A673 (cell line): ENCODE data around the gene CXorf66. TPM values are rescaled to one million over a fixed set of nuclear protein-coding genes. Genes with fewer than 3 reads are reported as not detected.

ENCODE experiments used
- BruUV-seq: library from RNA; stranded (reverse); fragments of 400-500 nt; replicated peaks from 2 replicates; lab custom pipeline; 2021; lab: Mats Ljungman, UMichigan
- CTCF ChIA-PET: fragments of 300-600 bp; sonication (Branson Sonifier 250); formaldehyde crosslinking; loops from one replicate; lab custom pipeline; 2022; ENCODE audit warnings: antibody characterized with exemption; lab: Charles Lee
- POLR2A ChIA-PET: fragments of 300-600 bp; sonication (Branson Sonifier 250); formaldehyde crosslinking; loops from one replicate; lab custom pipeline; 2022; ENCODE audit warnings: antibody characterized with exemption; ENCODE audit not compliant: low non-redundant PET; lab: Charles Lee
- DNase-seq: peaks from one replicate; pipeline ENCODE4 v3.0.0-alpha.2; 2015; ENCODE audit warnings: low spot score
- H3K27ac ChIP-seq: fragments of 200-600 bp; sonication (generic); 2 replicates; pipeline ENCODE4 v1.5.1; 2016; ENCODE audit warnings: mixed run types, low read depth, mild to moderate bottlenecking, mixed read lengths, antibody characterized with exemption, low read length; ENCODE audit not compliant: poor library complexity, severe bottlenecking
- H3K27me3 ChIP-seq: fragments of 200-600 bp; sonication (generic); replicated peaks from 2 replicates; pipeline ENCODE4 v1.6.1; 2017; ENCODE audit warnings: mixed run types, low read depth, mild to moderate bottlenecking, mixed read lengths, antibody characterized with exemption, low read length; ENCODE audit not compliant: insufficient read depth, poor library complexity
- H3K36me3 ChIP-seq: fragments of 200-600 bp; sonication (generic); 2 replicates; pipeline ENCODE4 v1.6.1; 2016; ENCODE audit warnings: mixed run types, mild to moderate bottlenecking, mixed read lengths, antibody characterized with exemption, low read length; ENCODE audit not compliant: insufficient read depth, poor library complexity, severe bottlenecking
- H3K4me1 ChIP-seq: fragments of 200-600 bp; sonication (generic); 2 replicates; pipeline ENCODE4 v1.6.1; 2017; ENCODE audit warnings: mixed run types, mild to moderate bottlenecking, mixed read lengths, antibody characterized with exemption, low read length; ENCODE audit not compliant: insufficient read depth, poor library complexity, severe bottlenecking
- H3K4me3 ChIP-seq: fragments of 200-600 bp; sonication (generic); 2 replicates; pipeline ENCODE4 v1.5.1; 2016; ENCODE audit warnings: low read depth, mixed run types, mild to moderate bottlenecking, mixed read lengths, low read length; ENCODE audit not compliant: poor library complexity, severe bottlenecking
- H3K9me3 ChIP-seq: fragments of 200-600 bp; sonication (generic); 2 replicates; pipeline ENCODE4 v1.6.1; 2016; ENCODE audit warnings: mixed run types, low read depth, mild to moderate bottlenecking, mixed read lengths, antibody characterized with exemption, low read length; ENCODE audit not compliant: poor library complexity, severe bottlenecking
- CTCF ChIP-seq: fragments of 300-800, 200-600 bp; sonication (generic); conservative IDR thresholded peaks from 2 replicates; pipeline ENCODE4 v1.5.1; 2017; ENCODE audit warnings: low read depth, mild to moderate bottlenecking, antibody characterized with exemption, low read length, moderate library complexity, mixed read lengths
- EZH2 ChIP-seq: fragments of 200-600 bp; sonication (generic); IDR thresholded peaks from 2 replicates; pipeline ENCODE4 v1.6.1; 2017; ENCODE audit warnings: borderline replicate concordance, low read depth, mild to moderate bottlenecking, mixed read lengths, antibody characterized with exemption, low read length; ENCODE audit not compliant: poor library complexity, severe bottlenecking
- intact Hi-C: fragments of 100-400 bp; cut with micrococcal nuclease; formaldehyde crosslinking; loops from one replicate; pipeline ENCODE4 v1.10.0; 2022; ENCODE audit not compliant: unreplicated experiment
- total RNA-seq: library from RNA; stranded (reverse); gene quantifications from 2 replicates; pipeline ENCODE4 v1.2.3, GENCODE V29; 2021

CXorf66 gene
- total RNA-seq, 1 experiment from 2014 or later, result not detected

- intact Hi-C loops, result loop anchor here (5.0 kb wide), 1 partner anchor 98 kb away; no protein-coding TSS in a partner anchor
- TSS peak; percentile 20 for BruUV-seq
- POLR2A ChIA-PET, result no interaction called here
These were observed 34.9 kb downstream of the CXorf66 start for GRCh38 chrX:139930401-139930800.

GRCh38 chrX:139929876-139930275, 35.4 kb downstream of the CXorf66 start:
- Histone ChIP-seq H3K36me3 (no peaks in the 10 kb centered on the region), H3K27ac (no peak overlapping the region), H3K4me3 (peak overlapping the region; percentile 79), H3K4me1 (peaks cover 27% of the 10 kb centered on the region), H3K9me3 (no peaks in the 10 kb centered on the region), H3K27me3 (no peaks in the 10 kb centered on the region)
- POLR2A ChIA-PET, result no interaction called here
- BruUV-seq, result no TSS peak
- CTCF ChIA-PET, result no interaction called here
- DNase-seq, result no peak
- intact Hi-C loops, result loop anchor here (5.0 kb wide), 1 partner anchor 98 kb away; no protein-coding TSS in a partner anchor
- TF ChIP-seq CTCF (no peak), EZH2 (no peak)

More at GRCh38 chrX:139930401-139930800, 34.9 kb downstream of the CXorf66 start:
- no peak for DNase-seq
- H3K4me1 ChIP-seq, result peaks cover 24% of the 10 kb centered on the region
- H3K27me3 ChIP-seq, result no peaks in the 10 kb centered on the region
- no peaks in the 10 kb centered on the region for H3K36me3 ChIP-seq
- H3K9me3 ChIP-seq, result no peaks in the 10 kb centered on the region
- peak overlapping the region; percentile 79 for H3K4me3 ChIP-seq
- TF ChIP-seq CTCF, result no peak
- no peak for TF ChIP-seq EZH2
- CTCF ChIA-PET, result no interaction called here
- H3K27ac ChIP-seq, result no peak overlapping the region

- BruUV-seq, result no TSS peak
- no peak overlapping the region for H3K27ac ChIP-seq
- no peak for DNase-seq
- H3K36me3 ChIP-seq, result no peaks in the 10 kb centered on the region
- intact Hi-C loops, result no loop called here
- TF ChIP-seq CTCF, result no peak
- no peaks in the 10 kb centered on the region for H3K9me3 ChIP-seq
- H3K4me3 ChIP-seq, result no peak overlapping the region
- ChIA-PET POLR2A (interaction anchor here (0.6 kb wide), 1 partner anchor 101 kb away, joined by 4 read pairs; no protein-coding TSS in a partner anchor), CTCF (no interaction called here)
- H3K27me3 ChIP-seq, result no peaks in the 10 kb centered on the region
- H3K4me1 ChIP-seq, result peaks cover 37% of the 10 kb centered on the region
These were observed 40.6 kb downstream of the CXorf66 start for GRCh38 chrX:139924696-139925095.
